K562 (cell line): ENCODE results near the gene RHBDF2. TPM values are rescaled to one million over a fixed set of nuclear protein-coding genes. Genes with fewer than 3 reads are reported as not detected.

Source experiments
- ATAC-seq: fragments of 200-7000 bp; cut with Tn5 transposase; 3 replicates; pipeline ENCODE4 v1.9.1; 2020; ENCODE audit warnings: moderate library complexity
- BruUV-seq: library from RNA; stranded (reverse); fragments of 400-500 nt; replicated peaks from 2 replicates; lab custom pipeline; 2021; lab: Mats Ljungman, UMichigan
- CTCF ChIA-PET: fragments of 300-600 bp; formaldehyde crosslinking; extraction: SDS; loops from one replicate; lab custom pipeline; 2021; ENCODE audit warnings: low intra/inter-chr PET ratio; lab: Yijun Ruan, JAX
- POLR2A ChIA-PET: fragments of 300-600, 350-650 bp; sonication (Branson Sonifier 250); formaldehyde crosslinking; extraction: SDS; loops from one replicate; lab custom pipeline; 2021; ENCODE audit warnings: antibody characterized with exemption, inconsistent platforms; lab: Yijun Ruan, JAX
- DNase-seq, 4 experiments: peaks; one replicate each; pipeline versions ENCODE4 v3.0.0 to v3.0.0-alpha.2; 2011 to 2018; ENCODE audit warnings: low spot score in 3 of 4, mixed read lengths in 3 of 4; ENCODE audit errors: extremely low read depth in 1 of 4
- FAIRE-seq: peaks from 2 replicates; lab custom pipeline; 2011; peaks lifted over from hg19 to GRCh38; lab: Jason Lieb, UNC
- H2AFZ ChIP-seq: 2 replicates; pipeline ENCODE4 v1.6.0; 2011; ENCODE audit warnings: low read depth, low read length, control low read depth, inconsistent platforms
- H3K27ac ChIP-seq: fragments of 200-600 bp; 3 replicates; pipeline ENCODE4 v1.8.0; 2011; ENCODE audit warnings: low read depth, mild to moderate bottlenecking, control low read depth, inconsistent platforms, low read length, moderate library complexity, mixed read lengths; ENCODE audit errors: extremely low read depth
- H3K27me3 ChIP-seq, 2 experiments: fragments of 300-600 bp in 1 of 2; 2 replicates in 1 of 2; 3 replicates in 1 of 2; pipeline versions ENCODE4 v1.6.0 to v1.8.0; 2011; ENCODE audit warnings: inconsistent platforms in 2 of 2, low read length in 2 of 2, mild to moderate bottlenecking in 1 of 2, mixed read lengths in 1 of 2, moderate library complexity in 1 of 2; ENCODE audit not compliant: control insufficient read depth in 2 of 2, insufficient read depth in 2 of 2
- H3K36me3 ChIP-seq: fragments of 300-600 bp; 3 replicates; pipeline ENCODE4 v1.8.0; 2011; ENCODE audit warnings: mild to moderate bottlenecking, low read length, inconsistent platforms; ENCODE audit not compliant: control insufficient read depth, insufficient read depth
- H3K4me1 ChIP-seq, 2 experiments: fragments of 200-600 bp in 1 of 2; replicated peaks in 1 of 2; 2 replicates in 1 of 2; 3 replicates in 1 of 2; pipeline versions ENCODE4 v1.5.1 to v1.8.0; 2011; ENCODE audit warnings: inconsistent platforms in 2 of 2, low read length in 2 of 2, mild to moderate bottlenecking in 1 of 2, mixed read lengths in 1 of 2, moderate library complexity in 1 of 2; ENCODE audit not compliant: control insufficient read depth in 2 of 2, insufficient read depth in 2 of 2
- H3K4me2 ChIP-seq: 2 replicates; pipeline ENCODE4 v1.6.1; 2011; ENCODE audit warnings: low read length, control low read depth, inconsistent platforms, mixed read lengths; ENCODE audit not compliant: insufficient read depth
- H3K4me3 ChIP-seq: fragments of 200-600 bp; sonication (generic), shearing (Covaris generic); 2 replicates; pipeline ENCODE4 v1.5.1; 2016; ENCODE audit warnings: control low read depth, inconsistent platforms
- H3K79me2 ChIP-seq: fragments of 200-600 bp; 3 replicates; pipeline ENCODE4 v1.8.0; 2011; ENCODE audit warnings: low read length, inconsistent platforms; ENCODE audit not compliant: control insufficient read depth, insufficient read depth
- H3K9ac ChIP-seq, 2 experiments: 2 replicates each; pipeline versions ENCODE4 v1.6.0 to v1.6.1; 2011; ENCODE audit warnings: low read depth in 2 of 2, low read length in 2 of 2, control low read depth in 1 of 2, inconsistent platforms in 1 of 2, mild to moderate bottlenecking in 1 of 2, mixed read lengths in 1 of 2; ENCODE audit not compliant: insufficient read depth in 1 of 2
- H3K9me1 ChIP-seq: one replicate; pipeline ENCODE4 v1.6.0; 2011; ENCODE audit warnings: inconsistent platforms, mild to moderate bottlenecking, low read length, moderate library complexity; ENCODE audit not compliant: control insufficient read depth, insufficient read depth
- H3K9me3 ChIP-seq: replicated peaks from 2 replicates; pipeline ENCODE4 v1.5.1; 2011; ENCODE audit warnings: low read depth, low read length, inconsistent platforms; ENCODE audit not compliant: control insufficient read depth, insufficient read depth
- H4K20me1 ChIP-seq: replicated peaks from 2 replicates; pipeline ENCODE4 v1.6.1; 2011; ENCODE audit warnings: low read length, inconsistent platforms, mixed read lengths; ENCODE audit not compliant: control insufficient read depth, insufficient read depth
- ADNP ChIP-seq: fragments of 200-800 bp; sonication (Bioruptor generic); IDR thresholded peaks from 2 replicates; pipeline ENCODE4 v1.6.1; 2016; ENCODE audit warnings: missing genetic modification characterization, missing compliant biosample characterization
- FOXJ2 ChIP-seq: fragments of 200-800 bp; sonication (Bioruptor generic); IDR thresholded peaks from 2 replicates; pipeline ENCODE4 v1.6.1; 2016; ENCODE audit warnings: missing genetic modification characterization, missing compliant biosample characterization
- NFE2L1 ChIP-seq: fragments of 450-650 bp; IDR thresholded peaks from 2 replicates; pipeline ENCODE4 v1.6.1; 2016; ENCODE audit warnings: missing genetic modification characterization, low read depth, mild to moderate bottlenecking, missing compliant biosample characterization, moderate library complexity, borderline replicate concordance
- ZNF695 ChIP-seq: fragments of 450-650 bp; formaldehyde crosslinking; IDR thresholded peaks from 2 replicates; pipeline ENCODE4 v1.4.0; 2020; ENCODE audit warnings: mild to moderate bottlenecking, moderate library complexity
- ZNF79 ChIP-seq: fragments of 250-450 bp; sonication (Bioruptor Pico); IDR thresholded peaks from 2 replicates; pipeline ENCODE4 v1.4.0; 2020; ENCODE audit warnings: low read depth, mild to moderate bottlenecking, moderate library complexity
- WGBS: fragments of 100-300 bp; shearing (Covaris generic); methylation state at CpG from one replicate; pipeline ENCODE4 v1.1.6; 2016; ENCODE audit warnings: low coverage, mixed read lengths; ENCODE audit not compliant: insufficient coverage; ENCODE audit errors: missing lambda C conversion rate; 5-methylcytosine and 5-hydroxymethylcytosine counted together
- in situ Hi-C: fragments of 300-500 bp; cut with MboI; formaldehyde crosslinking; loops from 4 replicates; pipeline ENCODE4 v1.15.0; 2018; ENCODE audit warnings: inconsistent platforms, mixed read lengths
- intact Hi-C: fragments of 100-400 bp; cut with micrococcal nuclease; formaldehyde crosslinking; loops from 2 replicates; pipeline ENCODE4 v1.14.2; 2022
- polyA plus RNA-seq, 8 experiments: library from polyadenylated mRNA; depleted of rRNA in 4 of 8; stranded (reverse) in 5 of 8; unstranded in 3 of 8; fragments of >200 nt; fragmentation: Nextera tagmentation in 2 of 8; fragmentation: Illumina TruSeq in 1 of 8; extraction: Ambion mirVana in 2 of 8; extraction: Trizol in 1 of 8; gene quantifications; 2 replicates each; pipeline versions ENCODE4 v1.2.1 to v1.2.3, GENCODE V29; 2011 to 2014; ENCODE audit warnings: inconsistent platforms in 1 of 8, missing spikeins in 1 of 8
- total RNA-seq, 7 experiments: library from RNA; depleted of rRNA in 6 of 7; stranded (reverse); fragments of >200 nt in 6 of 7; fragmentation: Illumina TruSeq in 2 of 7; extraction: Trizol in 2 of 7; gene quantifications; 2 replicates each; pipeline versions ENCODE4 v1.2.1 to v1.2.3, GENCODE V29; 2011 to 2021; ENCODE audit warnings: low replicate concordance in 1 of 7

Gene RHBDF2
- total and polyA plus RNA-seq, 9 of the 15 experiments (the other 6 are each of a cell fraction or from before 2014, with no cell fraction given), result 0.04 to 2.8 (median 1.1) TPM

GRCh38 chr17:76447931-76448652 is 53.1 kb downstream of the RHBDF2 start:
- intact Hi-C loops (no loop called here), in situ Hi-C loops (no loop called here)
- Histone ChIP-seq H3K27me3 (no peaks in the 10 kb centered on the region), H2AFZ (no peak overlapping the region), H3K27ac (no peak overlapping the region), H3K79me2 (peaks cover 98% of the 10 kb centered on the region), H3K36me3 (0 out of 3 replicates have a peak, but pooled peaks cover 4% of the 10 kb centered on the region), H3K9me3 (no peaks in the 10 kb centered on the region), H3K4me2 (no peak overlapping the region), H3K9ac (no peak overlapping the region), H3K9me1 (no peaks in the 10 kb centered on the region), H3K4me3 (no peak overlapping the region), H4K20me1 (peaks cover 45% of the 10 kb centered on the region), H3K4me1 (peaks cover 46 to 52% of the 10 kb centered on the region in 2 experiments; a peak in 4 of 5 replicates)
- DNase-seq, result no peak
- BruUV-seq, result no TSS peak
- TF ChIP-seq FOXJ2 (tag) (no peak), ZNF695 (CRISPR knock-in tag) (no peak), ADNP (tag) (no peak), ZNF79 (CRISPR knock-in tag) (no peak), NFE2L1 (no peak)
- CTCF ChIA-PET, result no interaction called here
- ATAC-seq, result no peak
- POLR2A ChIA-PET, result interaction anchor here (1.0 to 1.5 kb wide), 3 partner anchors 10 to 24 kb away, joined by 3 to 6 read pairs (median 6); no protein-coding TSS in a partner anchor
- FAIRE-seq, result no peak
- WGBS, result 62% methylated on average over 7 of the region's 7 CpGs
